Measurements from ENCODE around the gene TFAP2B. TPM values are rescaled to one million over a fixed set of nuclear protein-coding genes. Genes with fewer than 3 reads are reported as not detected.

Gene TFAP2B
- total RNA-seq, 1 donor from 2014 or later: 0.25 TPM

GRCh38 chr6:50792771-50793170 lies 25.9 kb upstream of the TFAP2B start:
- Histone ChIP-seq H3K4me1 (no peaks in the 10 kb centered on the region), H3K27me3 (no peaks in the 10 kb centered on the region), H3K9me3 (no peaks in the 10 kb centered on the region), H3K36me3 (no peaks in the 10 kb centered on the region), H3K27ac (no peak overlapping the region), H3K4me3 (no peak overlapping the region)
- TF ChIP-seq POLR2A (IDR thresholded peaks at IDR 0.05) (no peak), CTCF (IDR thresholded peaks at IDR 0.05) (no peak), POLR2AphosphoS5 (IDR thresholded peaks at IDR 0.05; ENCODE audit: insufficient read depth in 1 of 2, low read depth in 1 of 2) (no peak)
- no peak for DNase-seq (ENCODE audit: extremely low spot score in 2 of 2)
- intact Hi-C loops (cut with DNase I): no loop called here

GRCh38 chr6:50795574-50795973 lies 23.1 kb upstream of the TFAP2B start:
- Histone ChIP-seq H3K9me3 (no peaks in the 10 kb centered on the region), H3K27ac (no peak overlapping the region), H3K36me3 (no peaks in the 10 kb centered on the region), H3K4me3 (no peak overlapping the region), H3K4me1 (no peaks in the 10 kb centered on the region), H3K27me3 (no peaks in the 10 kb centered on the region)
- TF ChIP-seq POLR2A (IDR thresholded peaks at IDR 0.05): no peak
- TF ChIP-seq POLR2AphosphoS5 (IDR thresholded peaks at IDR 0.05; ENCODE audit: insufficient read depth in 1 of 2, low read depth in 1 of 2): no peak
- no peak for TF ChIP-seq CTCF (IDR thresholded peaks at IDR 0.05)
- no peak for DNase-seq (ENCODE audit: extremely low spot score in 2 of 2)
- intact Hi-C loops (cut with DNase I): no loop called here

- TF ChIP-seq POLR2AphosphoS5 (IDR thresholded peaks at IDR 0.05; ENCODE audit: insufficient read depth in 1 of 2, low read depth in 1 of 2) (no peak), POLR2A (IDR thresholded peaks at IDR 0.05) (no peak), CTCF (IDR thresholded peaks at IDR 0.05) (no peak)
- no peak overlapping the region for H3K27ac ChIP-seq
- no peaks in the 10 kb centered on the region for H3K9me3 ChIP-seq
- H3K4me3 ChIP-seq: no peak overlapping the region
- DNase-seq (ENCODE audit: extremely low spot score in 2 of 2): no peak
- H3K36me3 ChIP-seq: no peaks in the 10 kb centered on the region
- no peaks in the 10 kb centered on the region for H3K4me1 ChIP-seq
- H3K27me3 ChIP-seq: no peaks in the 10 kb centered on the region
- intact Hi-C loops (cut with DNase I): no loop called here
Measured at GRCh38 chr6:50804283-50804682, 14.4 kb upstream of the TFAP2B start.

- no peak overlapping the region for H3K27ac ChIP-seq
- intact Hi-C loops (cut with DNase I): no loop called here
- H3K27me3 ChIP-seq: no peaks in the 10 kb centered on the region
- no peak for TF ChIP-seq POLR2AphosphoS5 (IDR thresholded peaks at IDR 0.05; ENCODE audit: insufficient read depth in 1 of 2, low read depth in 1 of 2)
- no peak for TF ChIP-seq POLR2A (IDR thresholded peaks at IDR 0.05)
- TF ChIP-seq CTCF (IDR thresholded peaks at IDR 0.05): no peak
- H3K36me3 ChIP-seq: no peaks in the 10 kb centered on the region
- H3K9me3 ChIP-seq: no peaks in the 10 kb centered on the region
- H3K4me3 ChIP-seq: no peak overlapping the region
- no peaks in the 10 kb centered on the region for H3K4me1 ChIP-seq
- DNase-seq (ENCODE audit: extremely low spot score in 2 of 2): no peak
Measured at GRCh38 chr6:50807035-50807434, 11.6 kb upstream of the TFAP2B start.

GRCh38 chr6:50815436-50816114 lies 3.1 kb upstream of the TFAP2B start:
- Histone ChIP-seq H3K27me3 (no peaks in the 10 kb centered on the region), H3K4me1 (no peaks in the 10 kb centered on the region), H3K4me3 (peak overlapping the region; percentile 15 to 27), H3K36me3 (no peaks in the 10 kb centered on the region), H3K9me3 (no peaks in the 10 kb centered on the region), H3K27ac (no peak overlapping the region)
- no peak for DNase-seq (ENCODE audit: extremely low spot score in 2 of 2)
- intact Hi-C loops (cut with DNase I): no loop called here
- no peak for TF ChIP-seq POLR2AphosphoS5 (IDR thresholded peaks at IDR 0.05; ENCODE audit: insufficient read depth in 1 of 2, low read depth in 1 of 2)
- no peak for TF ChIP-seq POLR2A (IDR thresholded peaks at IDR 0.05)
- no peak for TF ChIP-seq CTCF (IDR thresholded peaks at IDR 0.05)

All from vagina (tissue), 2 donors.